Measurements from ENCODE around the gene SNRNP70.

The SNRNP70 gene

GRCh38 chr19:49080392-49080791 is 4.9 kb upstream of the SNRNP70 start:
- peaks cover 5% of the 10 kb centered on the region in 2 experiments for H3K4me1 ChIP-seq (ENCODE audit: control insufficient read depth in 1 of 2, insufficient read depth in 1 of 2, low read depth in 1 of 2, low read length in 1 of 2)
- peaks cover 24% of the 10 kb centered on the region for H3K27me3 ChIP-seq
- H3K4me3 ChIP-seq (ENCODE audit: low read depth in 1 of 2, low read length in 1 of 2) = no peak overlapping the region
- no peaks in the 10 kb centered on the region for H3K36me3 ChIP-seq
- no peaks in the 10 kb centered on the region for H3K9me3 ChIP-seq
- H3K27ac ChIP-seq = no peak overlapping the region
- TF ChIP-seq CTCF (IDR thresholded peaks at IDR 0.05) = no peak

- H3K4me3 ChIP-seq (ENCODE audit: low read depth in 1 of 2, low read length in 1 of 2) = no peak overlapping the region
- TF ChIP-seq CTCF (IDR thresholded peaks at IDR 0.05) = no peak
These were observed 4.0 kb upstream of the SNRNP70 start for GRCh38 chr19:49081273-49081672.

GRCh38 chr19:49084206-49085019 is 838 bp upstream of the SNRNP70 start:
- H3K36me3 ChIP-seq = peaks cover 15% of the 10 kb centered on the region
- H3K4me3 ChIP-seq (ENCODE audit: low read depth in 1 of 2, low read length in 1 of 2) = peak overlapping the region; percentile 85 to 86
- peaks cover 24% of the 10 kb centered on the region for H3K27me3 ChIP-seq
- no peaks in the 10 kb centered on the region for H3K9me3 ChIP-seq
- H3K27ac ChIP-seq = peak overlapping the region; percentile 92
- H3K4me1 ChIP-seq (ENCODE audit: control insufficient read depth in 1 of 2, insufficient read depth in 1 of 2, low read depth in 1 of 2, low read length in 1 of 2) = peaks cover 15 to 22% of the 10 kb centered on the region in 2 experiments
- TF ChIP-seq CTCF (IDR thresholded peaks at IDR 0.05) = no peak

More at GRCh38 chr19:49081273-49081672, 4.0 kb upstream of the SNRNP70 start:
- no peaks in the 10 kb centered on the region for H3K36me3 ChIP-seq
- no peaks in the 10 kb centered on the region for H3K9me3 ChIP-seq
- H3K4me1 ChIP-seq (ENCODE audit: control insufficient read depth in 1 of 2, insufficient read depth in 1 of 2, low read depth in 1 of 2, low read length in 1 of 2) = peaks cover 9 to 13% of the 10 kb centered on the region in 2 experiments
- no peak overlapping the region for H3K27ac ChIP-seq
- H3K27me3 ChIP-seq = peaks cover 24% of the 10 kb centered on the region

GRCh38 chr19:49085868-49086232 is 599 bp downstream of the SNRNP70 start:
- peaks cover 13% of the 10 kb centered on the region for H3K27me3 ChIP-seq
- H3K36me3 ChIP-seq = peaks cover 26% of the 10 kb centered on the region
- TF ChIP-seq CTCF (IDR thresholded peaks at IDR 0.05) = no peak
- peak overlapping the region; percentile 92 for H3K27ac ChIP-seq
- H3K9me3 ChIP-seq = no peaks in the 10 kb centered on the region
- H3K4me3 ChIP-seq (ENCODE audit: low read depth in 1 of 2, low read length in 1 of 2) = peak overlapping the region; percentile 85 to 86
- peaks cover 15 to 22% of the 10 kb centered on the region in 2 experiments for H3K4me1 ChIP-seq (ENCODE audit: control insufficient read depth in 1 of 2, insufficient read depth in 1 of 2, low read depth in 1 of 2, low read length in 1 of 2)

- TF ChIP-seq CTCF (IDR thresholded peaks at IDR 0.05) = no peak
- Histone ChIP-seq H3K36me3 (peaks cover 30% of the 10 kb centered on the region), H3K9me3 (no peaks in the 10 kb centered on the region), H3K27ac (peak overlapping the region; percentile 92), H3K4me3 (ENCODE audit: low read depth in 1 of 2, low read length in 1 of 2) (peak overlapping the region; percentile 85 to 86), H3K4me1 (ENCODE audit: control insufficient read depth in 1 of 2, insufficient read depth in 1 of 2, low read depth in 1 of 2, low read length in 1 of 2) (peaks cover 15 to 22% of the 10 kb centered on the region in 2 experiments), H3K27me3 (peaks cover 9% of the 10 kb centered on the region)
These were observed 1.0 kb downstream of the SNRNP70 start for GRCh38 chr19:49086296-49086695.
